ENCODE measurements around the gene PTPA. TPM values are rescaled to one million over a fixed set of nuclear protein-coding genes. Genes with fewer than 3 reads are reported as not detected.

Gene PTPA
- total and polyA plus RNA-seq, 2 donors (not counting 3 experiments of a cell fraction or from before 2014, with no cell fraction given): 97.7 to 121 TPM

DNA sequence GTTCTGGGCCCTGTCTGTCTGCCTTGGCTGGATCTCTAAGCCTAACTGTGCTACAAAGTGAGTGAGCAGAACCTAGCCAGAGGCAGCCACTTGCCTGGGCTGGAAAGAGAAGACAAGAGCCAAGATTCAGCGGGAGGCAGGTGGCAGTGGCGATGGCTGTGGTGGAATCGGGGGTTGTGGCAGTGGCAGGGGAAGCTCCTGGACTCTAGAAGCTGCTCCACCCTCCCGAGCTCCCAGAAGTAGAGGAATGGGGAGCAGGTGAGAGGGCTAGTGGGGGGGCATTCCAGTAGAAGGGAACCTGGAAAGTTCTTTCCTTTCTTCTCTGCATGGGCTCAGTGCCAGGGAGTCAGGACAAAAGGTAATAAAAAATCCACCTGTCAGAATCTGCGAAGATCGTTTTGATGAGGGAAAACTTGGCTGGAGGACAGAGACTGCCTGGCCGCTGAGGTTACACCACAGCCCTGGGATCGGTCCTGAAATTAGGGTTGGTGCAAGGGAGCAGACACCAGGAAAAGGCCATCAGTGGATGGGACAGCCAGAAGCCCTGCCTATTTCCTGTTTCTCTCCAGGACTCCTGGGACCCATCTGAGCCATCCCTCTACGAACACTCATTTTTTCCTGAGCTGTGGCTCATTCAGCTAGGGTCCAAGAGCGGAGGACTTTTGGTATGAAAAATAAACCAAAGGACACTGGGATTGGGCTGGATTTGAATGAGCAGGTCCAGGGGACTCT lies 2.2 kb upstream of the PTPA start:
- no peak overlapping the region for H3K4me2 ChIP-seq (ENCODE audit: insufficient read depth, low read length)
- H3K27me3 ChIP-seq (ENCODE audit: control insufficient read depth in 2 of 2, insufficient read depth in 2 of 2, low read length in 2 of 2): no peaks in the 10 kb centered on the region
- H3K9me3 ChIP-seq (replicated peaks; ENCODE audit: control insufficient read depth, insufficient read depth, low read length): no peaks in the 10 kb centered on the region
- no peak for TF ChIP-seq GATA2 (IDR thresholded peaks at IDR 0.05; ENCODE audit: insufficient read depth, insufficient read length, low read depth, low read length)
- TF ChIP-seq MAX (IDR thresholded peaks at IDR 0.05; ENCODE audit: insufficient read depth, insufficient read length): no peak
- TF ChIP-seq JUN (IDR thresholded peaks at IDR 0.05; ENCODE audit: borderline replicate concordance, insufficient read depth, insufficient read length, low read depth): no peak
- no peak for TF ChIP-seq FOS (IDR thresholded peaks at IDR 0.05; ENCODE audit: borderline replicate concordance, insufficient read depth, low read length)
- peaks cover 10% of the 10 kb centered on the region for H3K4me1 ChIP-seq (ENCODE audit: control insufficient read depth, extremely low read depth, insufficient read depth, low read length)
- no peak overlapping the region for H3K4me3 ChIP-seq (replicated peaks in 1 of 3; ENCODE audit: insufficient read depth in 1 of 3, low read depth in 1 of 3, low read length in 3 of 3)
- H3K9ac ChIP-seq (replicated peaks; ENCODE audit: extremely low read depth, insufficient read depth, low read length): no peak overlapping the region
- H3K9me1 ChIP-seq (replicated peaks; ENCODE audit: control insufficient read depth, extremely low read depth, insufficient read depth, low read length): no peaks in the 10 kb centered on the region
- H3K27ac ChIP-seq (ENCODE audit: insufficient read depth, low read depth, low read length): no peak overlapping the region
- peaks cover 3% of the 10 kb centered on the region in 2 experiments for H3K36me3 ChIP-seq (ENCODE audit: control insufficient read depth in 2 of 2, extremely low read depth in 1 of 2, insufficient read depth in 2 of 2, low read length in 2 of 2)
- H3K79me2 ChIP-seq (ENCODE audit: control insufficient read depth, insufficient read depth, low read length): peaks cover 21% of the 10 kb centered on the region
- POLR2A ChIA-PET: no interaction called here
- H4K20me1 ChIP-seq (replicated peaks; ENCODE audit: control insufficient read depth, extremely low read depth, insufficient read depth, low read length): no peaks in the 10 kb centered on the region
- FAIRE-seq (no peak), DNase-seq (ENCODE audit: low read depth, low spot score) (no peak)
- CTCF ChIA-PET: interaction anchor here (1.1 kb wide), 1 partner anchor 516 kb away, joined by 5 read pairs; no protein-coding TSS in a partner anchor
- H2AFZ ChIP-seq (ENCODE audit: low read depth, low read length): no peak overlapping the region
- BruUV-seq (replicated peaks): TSS peak; percentile 34
- intact Hi-C loops (cut with micrococcal nuclease) (no loop called here), dilution Hi-C loops (cut with MboI; ENCODE audit: extremely low pct_ligation_motif_present, low sequenced_read_pairs) (no loop called here)

GRCh38 chr9:129109537-129109903 lies 1.7 kb upstream of the PTPA start:
- no peaks in the 10 kb centered on the region for H4K20me1 ChIP-seq (replicated peaks; ENCODE audit: control insufficient read depth, extremely low read depth, insufficient read depth, low read length)
- FAIRE-seq (no peak), DNase-seq (ENCODE audit: low read depth, low spot score) (no peak)
- peaks cover 10% of the 10 kb centered on the region for H3K4me1 ChIP-seq (ENCODE audit: control insufficient read depth, extremely low read depth, insufficient read depth, low read length)
- no peak overlapping the region for H3K27ac ChIP-seq (ENCODE audit: insufficient read depth, low read depth, low read length)
- H3K9me1 ChIP-seq (replicated peaks; ENCODE audit: control insufficient read depth, extremely low read depth, insufficient read depth, low read length): no peaks in the 10 kb centered on the region
- peak overlapping the region in 1 of 3 experiments; percentile 97 for H3K4me3 ChIP-seq (replicated peaks in 1 of 3; ENCODE audit: insufficient read depth in 1 of 3, low read depth in 1 of 3, low read length in 3 of 3)
- ChIA-PET CTCF (interaction anchor here (1.0 to 3.7 kb wide), 4 partner anchors 20 to 515 kb away, joined by 3 to 8 read pairs (median 5); no protein-coding TSS in a partner anchor), POLR2A (no interaction called here)
- dilution Hi-C loops (cut with MboI; ENCODE audit: extremely low pct_ligation_motif_present, low sequenced_read_pairs): no loop called here
- H3K9ac ChIP-seq (replicated peaks; ENCODE audit: extremely low read depth, insufficient read depth, low read length): no peak overlapping the region
- intact Hi-C loops (cut with micrococcal nuclease): no loop called here
- H3K27me3 ChIP-seq (ENCODE audit: control insufficient read depth in 2 of 2, insufficient read depth in 2 of 2, low read length in 2 of 2): no peaks in the 10 kb centered on the region
- peaks cover 3% of the 10 kb centered on the region in 2 experiments for H3K36me3 ChIP-seq (ENCODE audit: control insufficient read depth in 2 of 2, extremely low read depth in 1 of 2, insufficient read depth in 2 of 2, low read length in 2 of 2)
- no peaks in the 10 kb centered on the region for H3K9me3 ChIP-seq (replicated peaks; ENCODE audit: control insufficient read depth, insufficient read depth, low read length)
- peaks cover 21% of the 10 kb centered on the region for H3K79me2 ChIP-seq (ENCODE audit: control insufficient read depth, insufficient read depth, low read length)
- H3K4me2 ChIP-seq (ENCODE audit: insufficient read depth, low read length): no peak overlapping the region
- TF ChIP-seq POLR2A (IDR thresholded peaks at IDR 0.05; ENCODE audit: low read depth, low read length) (no peak), FOS (IDR thresholded peaks at IDR 0.05; ENCODE audit: borderline replicate concordance, insufficient read depth, low read length) (no peak), POLR2AphosphoS5 (IDR thresholded peaks at IDR 0.05; ENCODE audit: insufficient read depth, low read depth, low read length) (no peak), MAX (IDR thresholded peaks at IDR 0.05; ENCODE audit: insufficient read depth, insufficient read length) (no peak), GATA2 (IDR thresholded peaks at IDR 0.05; ENCODE audit: insufficient read depth, insufficient read length, low read depth, low read length) (no peak), MYC (IDR thresholded peaks at IDR 0.05; ENCODE audit: low read depth, low read length) (no peak), EZH2 (IDR thresholded peaks at IDR 0.05; ENCODE audit: borderline replicate concordance, low read depth, low read length, severe bottlenecking) (no peak), JUN (IDR thresholded peaks at IDR 0.05; ENCODE audit: borderline replicate concordance, insufficient read depth, insufficient read length, low read depth) (no peak)
- TF ChIP-seq, protein P1, sequence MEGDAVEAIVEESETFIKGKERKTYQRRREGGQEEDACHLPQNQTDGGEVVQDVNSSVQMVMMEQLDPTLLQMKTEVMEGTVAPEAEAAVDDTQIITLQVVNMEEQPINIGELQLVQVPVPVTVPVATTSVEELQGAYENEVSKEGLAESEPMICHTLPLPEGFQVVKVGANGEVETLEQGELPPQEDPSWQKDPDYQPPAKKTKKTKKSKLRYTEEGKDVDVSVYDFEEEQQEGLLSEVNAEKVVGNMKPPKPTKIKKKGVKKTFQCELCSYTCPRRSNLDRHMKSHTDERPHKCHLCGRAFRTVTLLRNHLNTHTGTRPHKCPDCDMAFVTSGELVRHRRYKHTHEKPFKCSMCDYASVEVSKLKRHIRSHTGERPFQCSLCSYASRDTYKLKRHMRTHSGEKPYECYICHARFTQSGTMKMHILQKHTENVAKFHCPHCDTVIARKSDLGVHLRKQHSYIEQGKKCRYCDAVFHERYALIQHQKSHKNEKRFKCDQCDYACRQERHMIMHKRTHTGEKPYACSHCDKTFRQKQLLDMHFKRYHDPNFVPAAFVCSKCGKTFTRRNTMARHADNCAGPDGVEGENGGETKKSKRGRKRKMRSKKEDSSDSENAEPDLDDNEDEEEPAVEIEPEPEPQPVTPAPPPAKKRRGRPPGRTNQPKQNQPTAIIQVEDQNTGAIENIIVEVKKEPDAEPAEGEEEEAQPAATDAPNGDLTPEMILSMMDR (IDR thresholded peaks at IDR 0.05; ENCODE audit: extremely low read depth in 1 of 2, insufficient read depth in 1 of 2, low read depth in 1 of 2, low read length in 2 of 2): no peak
- BruUV-seq (replicated peaks): no TSS peak
- H2AFZ ChIP-seq (ENCODE audit: low read depth, low read length): no peak overlapping the region

Measured in endothelial cell of umbilical vein (primary cell).